IMR-90 (cell line): ENCODE results near the gene PPY. TPM values are rescaled to one million over a fixed set of nuclear protein-coding genes. Genes with fewer than 3 reads are reported as not detected.

Experiments
- ATAC-seq: fragments of 200-7000 bp; cut with Tn5 transposase; 2 replicates; pipeline ENCODE4 v1.9.1; 2020; ENCODE audit warnings: low read depth, mild to moderate bottlenecking, moderate library complexity
- BruUV-seq: library from RNA; stranded (reverse); fragments of 400-500 nt; replicated peaks from 2 replicates; lab custom pipeline; 2021; lab: Mats Ljungman, UMichigan
- CTCF ChIA-PET: fragments of 300-600 bp; formaldehyde crosslinking; extraction: SDS; loops from one replicate; lab custom pipeline; 2021; ENCODE audit warnings: antibody characterized with exemption; lab: Yijun Ruan, JAX
- POLR2A ChIA-PET: fragments of 300-600 bp; sonication (Branson Sonifier 250); formaldehyde crosslinking; loops from one replicate; lab custom pipeline; 2022; ENCODE audit warnings: antibody characterized with exemption; ENCODE audit not compliant: unreplicated experiment; lab: Charles Lee
- DNase-seq: peaks from one replicate; pipeline ENCODE4 v3.0.0; 2013
- H2AFZ ChIP-seq: replicated peaks from 2 replicates; pipeline ENCODE3; 2013; ENCODE audit warnings: low read length, mild to moderate bottlenecking; ENCODE audit not compliant: poor library complexity
- H2AK5ac ChIP-seq: 2 replicates; pipeline ENCODE4 v1.6.1; 2013; ENCODE audit warnings: low read depth, low read length, inconsistent platforms
- H2AK9ac ChIP-seq: replicated peaks from 2 replicates; pipeline ENCODE3; 2013; ENCODE audit warnings: mild to moderate bottlenecking, low read depth, low read length, moderate library complexity; ENCODE audit not compliant: poor library complexity
- H2BK120ac ChIP-seq: 2 replicates; pipeline ENCODE4 v1.6.1; 2013; ENCODE audit warnings: low read depth, low read length, inconsistent platforms
- H2BK15ac ChIP-seq: 3 replicates; pipeline ENCODE4 v1.6.1; 2013; ENCODE audit warnings: low read depth, low read length, inconsistent platforms
- H2BK20ac ChIP-seq: 2 replicates; pipeline ENCODE4 v1.6.1; 2013; ENCODE audit warnings: low read depth, mild to moderate bottlenecking, inconsistent platforms, low read length, moderate library complexity
- H2BK5ac ChIP-seq: 2 replicates; pipeline ENCODE4 v1.6.1; 2013; ENCODE audit warnings: mild to moderate bottlenecking, low read depth, low read length, inconsistent platforms; ENCODE audit not compliant: poor library complexity, severe bottlenecking
- H3K14ac ChIP-seq: replicated peaks from 2 replicates; pipeline ENCODE4 v1.6.1; 2013; ENCODE audit warnings: low read depth, low read length, inconsistent platforms
- H3K18ac ChIP-seq: 2 replicates; pipeline ENCODE4 v1.6.1; 2013; ENCODE audit warnings: low read depth, low read length, control low read depth
- H3K23ac ChIP-seq: 2 replicates; pipeline ENCODE4 v1.6.1; 2013; ENCODE audit warnings: low read depth, low read length, inconsistent platforms
- H3K27ac ChIP-seq: 2 replicates; pipeline ENCODE4 v1.5.1; 2013; ENCODE audit warnings: mild to moderate bottlenecking, control low read depth, low read length; ENCODE audit not compliant: insufficient read depth
- H3K27me3 ChIP-seq: 2 replicates; pipeline ENCODE4 v1.6.1; 2013; ENCODE audit warnings: low read length; ENCODE audit not compliant: control insufficient read depth, insufficient read depth
- H3K36me3 ChIP-seq: 2 replicates; pipeline ENCODE4 v1.6.1; 2013; ENCODE audit warnings: low read length, mixed read lengths; ENCODE audit not compliant: control insufficient read depth, insufficient read depth
- H3K4ac ChIP-seq: 2 replicates; pipeline ENCODE4 v1.6.1; 2013; ENCODE audit warnings: low read depth, low read length, inconsistent platforms
- H3K4me1 ChIP-seq: 2 replicates; pipeline ENCODE4 v1.6.1; 2013; ENCODE audit warnings: low read length, mixed read lengths; ENCODE audit not compliant: control insufficient read depth, insufficient read depth
- H3K4me2 ChIP-seq: 2 replicates; pipeline ENCODE4 v1.6.1; 2013; ENCODE audit warnings: low read depth, mild to moderate bottlenecking, control low read depth, low read length, moderate library complexity
- H3K4me3 ChIP-seq: 2 replicates; pipeline ENCODE4 v1.5.1; 2013; ENCODE audit warnings: low read depth, mild to moderate bottlenecking, control low read depth, low read length, moderate library complexity; ENCODE audit not compliant: insufficient read depth
- H3K56ac ChIP-seq: 2 replicates; pipeline ENCODE4 v1.6.1; 2013; ENCODE audit warnings: low read length, inconsistent platforms; ENCODE audit not compliant: insufficient read depth; ENCODE audit errors: extremely low read depth
- H3K79me1 ChIP-seq, 2 experiments: 2 replicates each; pipeline ENCODE4 v1.6.1; 2013; ENCODE audit warnings: low read length in 2 of 2, inconsistent platforms in 1 of 2, low read depth in 1 of 2
- H3K9ac ChIP-seq: 2 replicates; pipeline ENCODE4 v1.6.1; 2013; ENCODE audit warnings: low read depth, low read length, control low read depth
- H3K9me1 ChIP-seq: 2 replicates; pipeline ENCODE4 v1.6.1; 2013; ENCODE audit warnings: low read length, inconsistent platforms; ENCODE audit not compliant: insufficient read depth
- H3K9me3 ChIP-seq: 2 replicates; pipeline ENCODE4 v1.6.1; 2013; ENCODE audit warnings: low read length; ENCODE audit not compliant: control insufficient read depth, insufficient read depth
- H4K20me1 ChIP-seq: 2 replicates; pipeline ENCODE4 v1.6.1; 2013; ENCODE audit warnings: low read length, inconsistent platforms; ENCODE audit not compliant: insufficient read depth
- H4K5ac ChIP-seq: 2 replicates; pipeline ENCODE4 v1.6.1; 2013; ENCODE audit warnings: mild to moderate bottlenecking, low read depth, low read length, control low read depth
- H4K8ac ChIP-seq, 2 experiments: 2 replicates each; pipeline ENCODE4 v1.6.1; 2013; ENCODE audit warnings: low read depth in 2 of 2, low read length in 2 of 2, control low read depth in 1 of 2, inconsistent platforms in 1 of 2
- H4K91ac ChIP-seq: 2 replicates; pipeline ENCODE4 v1.6.1; 2013; ENCODE audit warnings: low read depth, low read length, inconsistent platforms; ENCODE audit not compliant: insufficient read depth
- BHLHE40 ChIP-seq: fragments of 150-350 bp; IDR thresholded peaks from 2 replicates; pipeline ENCODE4 v1.6.1; 2016; ENCODE audit warnings: mild to moderate bottlenecking, low read depth, low read length
- CEBPB ChIP-seq: IDR thresholded peaks from 2 replicates; pipeline ENCODE4 v1.6.1; 2012; ENCODE audit warnings: low read depth, low read length, improper control_type of control experiment
- CHD1 ChIP-seq: IDR thresholded peaks from 2 replicates; pipeline ENCODE4 v1.6.1; 2012; ENCODE audit warnings: low read depth, low read length, improper control_type of control experiment
- CTCF ChIP-seq: conservative IDR thresholded peaks from 2 replicates; pipeline ENCODE4 v1.5.1; 2012; ENCODE audit warnings: mild to moderate bottlenecking, low read depth, low read length, improper control_type of control experiment
- ELK1 ChIP-seq: fragments of 150-350 bp; IDR thresholded peaks from 2 replicates; pipeline ENCODE4 v1.6.1; 2016; ENCODE audit warnings: low read depth, mild to moderate bottlenecking, low read length, moderate library complexity, borderline replicate concordance
- FOS ChIP-seq: fragments of 150-350 bp; IDR thresholded peaks from 2 replicates; pipeline ENCODE4 v1.6.1; 2016; ENCODE audit warnings: low read depth, low read length
- MAFK ChIP-seq: IDR thresholded peaks from 2 replicates; pipeline ENCODE4 v1.6.1; 2012; ENCODE audit warnings: low read depth, low read length, improper control_type of control experiment
- MAZ ChIP-seq: IDR thresholded peaks from 2 replicates; pipeline ENCODE4 v1.6.1; 2012; ENCODE audit warnings: low read depth, mild to moderate bottlenecking, low read length, improper control_type of control experiment, moderate library complexity, borderline replicate concordance
- MXI1 ChIP-seq: IDR thresholded peaks from 2 replicates; pipeline ENCODE4 v1.6.1; 2012; ENCODE audit warnings: low read depth, mild to moderate bottlenecking, low read length, moderate library complexity, borderline replicate concordance
- NFE2L2 ChIP-seq: fragments of 150-350 bp; IDR thresholded peaks from 2 replicates; pipeline ENCODE4 v1.6.1; 2016; ENCODE audit warnings: low read depth, mild to moderate bottlenecking, low read length
- POLR2A ChIP-seq: IDR thresholded peaks from 2 replicates; pipeline ENCODE4 v1.6.1; 2012; ENCODE audit warnings: mild to moderate bottlenecking, low read depth, low read length
- RAD21 ChIP-seq: IDR thresholded peaks from 2 replicates; pipeline ENCODE4 v1.6.1; 2012; ENCODE audit warnings: low read length, improper control_type of control experiment
- RCOR1 ChIP-seq: IDR thresholded peaks from 2 replicates; pipeline ENCODE4 v1.6.1; 2012; ENCODE audit warnings: mild to moderate bottlenecking, low read length, improper control_type of control experiment; ENCODE audit not compliant: insufficient replicate concordance
- RFX5 ChIP-seq: IDR thresholded peaks from 2 replicates; pipeline ENCODE4 v1.8.0; 2012; ENCODE audit warnings: low read depth, mild to moderate bottlenecking, low read length, moderate library complexity
- SMC3 ChIP-seq: fragments of 150-350 bp; IDR thresholded peaks from 2 replicates; pipeline ENCODE4 v1.6.1; 2016; ENCODE audit warnings: low read depth, mild to moderate bottlenecking, antibody characterized with exemption, low read length, moderate library complexity
- USF2 ChIP-seq: fragments of 150-350 bp; IDR thresholded peaks from 2 replicates; pipeline ENCODE4 v1.6.1; 2017; ENCODE audit warnings: mild to moderate bottlenecking, antibody characterized with exemption, low read length, low read depth
- WGBS, 2 experiments: methylation state at CpG; one replicate each; pipeline versions ENCODE4 v1.1.5 to v1.1.7; 2013; ENCODE audit warnings: missing lambda C conversion rate in 2 of 2; ENCODE audit not compliant: insufficient read length in 1 of 2; ENCODE audit errors: extremely low coverage in 2 of 2; 5-methylcytosine and 5-hydroxymethylcytosine counted together
- dilution Hi-C: fragments of 300-500 bp; cut with HindIII; formaldehyde crosslinking; loops from one replicate; pipeline ENCODE4 v1.14.3; 2018; ENCODE audit warnings: low sequenced_read_pairs; ENCODE audit not compliant: unreplicated experiment
- in situ Hi-C: fragments of 300-500 bp; cut with MboI; formaldehyde crosslinking; loops from 3 replicates; pipeline ENCODE4 v1.14.3; 2019; ENCODE audit warnings: low sequenced_read_pairs, inconsistent platforms, mixed read lengths
- intact Hi-C: fragments of 100-400 bp; cut with micrococcal nuclease; formaldehyde crosslinking; loops from 2 replicates; pipeline ENCODE4 v1.10.0; 2022
- polyA plus RNA-seq, 3 experiments: library from polyadenylated mRNA; depleted of rRNA; stranded (reverse); fragments of >200 nt; gene quantifications; 2 replicates each; pipeline ENCODE4 v1.2.3, GENCODE V29; 2012; ENCODE audit warnings: low replicate concordance in 1 of 3
- total RNA-seq: library from RNA; depleted of rRNA; stranded (reverse); fragments of >200 nt; gene quantifications from 2 replicates; pipeline ENCODE4 v1.2.3, GENCODE V29; 2012

Gene PPY
- total and polyA plus RNA-seq, 2 of the 4 experiments (the other 2 are of a cell fraction): not detected

GRCh38 chr17:43953746-43954145 is 11.5 kb upstream of the PPY start, which contains the start of gene PYY:
Gene PYY, minus strand, starts transcription at chr17:43953940. Its CDS starts 457 bp downstream, at chr17:43953483.
- Histone ChIP-seq H2BK15ac (no peak within 1 kb of the TSS), H2AK5ac (no peak within 1 kb of the TSS), H2BK120ac (no peak within 1 kb of the TSS), H3K4ac (no peak within 1 kb of the TSS), H4K8ac (no peak within 1 kb of the TSS), H3K4me1 (no peaks in the 10 kb centered on the region), H3K4me2 (no peak within 1 kb of the TSS), H3K23ac (no peak within 1 kb of the TSS), H3K79me1 (no peaks in the 10 kb centered on the region), H3K4me3 (no peak within 1 kb of the TSS), H4K91ac (no peak within 1 kb of the TSS), H3K9ac (no peak within 1 kb of the TSS), H4K5ac (no peak within 1 kb of the TSS), H4K20me1 (0 out of 2 replicates have a peak, but pooled peaks cover 6% of the 10 kb centered on the region), H3K27ac (no peak within 1 kb of the TSS), H3K36me3 (no peaks in the 10 kb centered on the region), H2BK5ac (no peak within 1 kb of the TSS), H3K14ac (no peak within 1 kb of the TSS), H2AK9ac (peak within 1 kb of the TSS; percentile 28), H3K9me1 (no peaks in the 10 kb centered on the region), H3K9me3 (peaks cover 3% of the 10 kb centered on the region; the same call in 1 of the 2 replicates), H2BK20ac (no peak within 1 kb of the TSS), H3K27me3 (peaks cover 67% of the 10 kb centered on the region), H3K56ac (no peak within 1 kb of the TSS), H2AFZ (peak within 1 kb of the TSS; percentile 58), H3K18ac (no peak within 1 kb of the TSS)
- intact Hi-C loops: no loop called here
- no peak for ATAC-seq
- BruUV-seq: no TSS peak
- ChIA-PET CTCF (interaction anchor here (1.7 kb wide), 1 partner anchor 10 kb away, joined by 6 read pairs; no protein-coding TSS in a partner anchor), POLR2A (no interaction called here)
- TF ChIP-seq BHLHE40 (no peak), POLR2A (no peak), CHD1 (no peak), SMC3 (no peak), ELK1 (no peak), RAD21 (no peak), MXI1 (no peak), MAFK (no peak), NFE2L2 (no peak), RFX5 (no peak), RCOR1 (no peak), CEBPB (no peak), CTCF (no peak), MAZ (no peak), USF2 (no peak), FOS (no peak)
- no CpG with 5 or more reads among the region's 11 CpGs for WGBS, 2 experiments
- dilution Hi-C loops: no loop called here
- in situ Hi-C loops: no loop called here
- DNase-seq: no peak
